Measurements from ENCODE around the gene SERHL2. TPM values are rescaled to one million over a fixed set of nuclear protein-coding genes. Genes with fewer than 3 reads are reported as not detected.

The SERHL2 gene
- polyA plus RNA-seq, 1 donor from 2014 or later, result 0.99 TPM

DNA sequence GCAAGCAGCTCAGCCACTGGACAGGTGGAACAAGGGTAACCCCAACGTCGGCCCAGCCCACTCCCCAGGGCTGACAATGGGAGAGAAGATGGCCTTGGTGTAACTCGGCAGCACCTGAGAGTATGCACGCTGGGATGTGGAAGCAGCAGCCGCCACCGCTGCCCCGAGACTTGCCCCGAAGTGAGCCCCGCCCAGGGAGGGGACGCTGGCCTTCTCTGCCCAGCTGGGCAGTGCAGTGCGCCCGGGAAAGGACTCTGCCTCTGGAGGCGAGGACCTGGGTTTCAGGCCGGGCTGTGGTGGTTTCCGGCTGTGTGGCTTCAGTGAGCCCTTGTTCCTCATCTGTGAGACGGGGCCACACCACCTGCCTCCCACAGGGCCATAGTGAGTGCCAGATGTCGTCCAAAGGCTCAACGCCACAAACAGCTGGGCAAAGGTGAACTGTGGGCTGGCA is 69.6 kb downstream of the SERHL2 start:
- H3K9me3 ChIP-seq (ENCODE audit: low read length), result no peaks in the 10 kb centered on the region
- H2AFZ ChIP-seq (ENCODE audit: low read depth, low read length), result no peak overlapping the region
- no peak overlapping the region for H3K4me2 ChIP-seq (ENCODE audit: low read length)
- no peaks in the 10 kb centered on the region for H3K36me3 ChIP-seq (ENCODE audit: insufficient read depth, low read length)
- TF ChIP-seq SMC3 (conservative IDR thresholded peaks at IDR 0.05; ENCODE audit: poor library complexity), result no peak
- TF ChIP-seq EZH2 (IDR thresholded peaks at IDR 0.05; ENCODE audit: borderline replicate concordance, insufficient read depth, low read length, poor library complexity, severe bottlenecking), result no peak
- no peak for TF ChIP-seq TAF1 (IDR thresholded peaks at IDR 0.05; ENCODE audit: low read depth)
- TF ChIP-seq POLR2AphosphoS5 (IDR thresholded peaks at IDR 0.05), result no peak
- no peak for TF ChIP-seq EP300 (conservative IDR thresholded peaks at IDR 0.05; ENCODE audit: poor library complexity, severe bottlenecking)
- TF ChIP-seq, protein P1, sequence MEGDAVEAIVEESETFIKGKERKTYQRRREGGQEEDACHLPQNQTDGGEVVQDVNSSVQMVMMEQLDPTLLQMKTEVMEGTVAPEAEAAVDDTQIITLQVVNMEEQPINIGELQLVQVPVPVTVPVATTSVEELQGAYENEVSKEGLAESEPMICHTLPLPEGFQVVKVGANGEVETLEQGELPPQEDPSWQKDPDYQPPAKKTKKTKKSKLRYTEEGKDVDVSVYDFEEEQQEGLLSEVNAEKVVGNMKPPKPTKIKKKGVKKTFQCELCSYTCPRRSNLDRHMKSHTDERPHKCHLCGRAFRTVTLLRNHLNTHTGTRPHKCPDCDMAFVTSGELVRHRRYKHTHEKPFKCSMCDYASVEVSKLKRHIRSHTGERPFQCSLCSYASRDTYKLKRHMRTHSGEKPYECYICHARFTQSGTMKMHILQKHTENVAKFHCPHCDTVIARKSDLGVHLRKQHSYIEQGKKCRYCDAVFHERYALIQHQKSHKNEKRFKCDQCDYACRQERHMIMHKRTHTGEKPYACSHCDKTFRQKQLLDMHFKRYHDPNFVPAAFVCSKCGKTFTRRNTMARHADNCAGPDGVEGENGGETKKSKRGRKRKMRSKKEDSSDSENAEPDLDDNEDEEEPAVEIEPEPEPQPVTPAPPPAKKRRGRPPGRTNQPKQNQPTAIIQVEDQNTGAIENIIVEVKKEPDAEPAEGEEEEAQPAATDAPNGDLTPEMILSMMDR (IDR thresholded peaks at IDR 0.05; ENCODE audit: poor library complexity, severe bottlenecking), result no peak
- no peak for TF ChIP-seq MXI1 (conservative IDR thresholded peaks at IDR 0.05; ENCODE audit: poor library complexity, severe bottlenecking)
- TF ChIP-seq RAD21 (conservative IDR thresholded peaks at IDR 0.05), result no peak
- TF ChIP-seq, protein P2, sequence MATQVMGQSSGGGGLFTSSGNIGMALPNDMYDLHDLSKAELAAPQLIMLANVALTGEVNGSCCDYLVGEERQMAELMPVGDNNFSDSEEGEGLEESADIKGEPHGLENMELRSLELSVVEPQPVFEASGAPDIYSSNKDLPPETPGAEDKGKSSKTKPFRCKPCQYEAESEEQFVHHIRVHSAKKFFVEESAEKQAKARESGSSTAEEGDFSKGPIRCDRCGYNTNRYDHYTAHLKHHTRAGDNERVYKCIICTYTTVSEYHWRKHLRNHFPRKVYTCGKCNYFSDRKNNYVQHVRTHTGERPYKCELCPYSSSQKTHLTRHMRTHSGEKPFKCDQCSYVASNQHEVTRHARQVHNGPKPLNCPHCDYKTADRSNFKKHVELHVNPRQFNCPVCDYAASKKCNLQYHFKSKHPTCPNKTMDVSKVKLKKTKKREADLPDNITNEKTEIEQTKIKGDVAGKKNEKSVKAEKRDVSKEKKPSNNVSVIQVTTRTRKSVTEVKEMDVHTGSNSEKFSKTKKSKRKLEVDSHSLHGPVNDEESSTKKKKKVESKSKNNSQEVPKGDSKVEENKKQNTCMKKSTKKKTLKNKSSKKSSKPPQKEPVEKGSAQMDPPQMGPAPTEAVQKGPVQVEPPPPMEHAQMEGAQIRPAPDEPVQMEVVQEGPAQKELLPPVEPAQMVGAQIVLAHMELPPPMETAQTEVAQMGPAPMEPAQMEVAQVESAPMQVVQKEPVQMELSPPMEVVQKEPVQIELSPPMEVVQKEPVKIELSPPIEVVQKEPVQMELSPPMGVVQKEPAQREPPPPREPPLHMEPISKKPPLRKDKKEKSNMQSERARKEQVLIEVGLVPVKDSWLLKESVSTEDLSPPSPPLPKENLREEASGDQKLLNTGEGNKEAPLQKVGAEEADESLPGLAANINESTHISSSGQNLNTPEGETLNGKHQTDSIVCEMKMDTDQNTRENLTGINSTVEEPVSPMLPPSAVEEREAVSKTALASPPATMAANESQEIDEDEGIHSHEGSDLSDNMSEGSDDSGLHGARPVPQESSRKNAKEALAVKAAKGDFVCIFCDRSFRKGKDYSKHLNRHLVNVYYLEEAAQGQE (IDR thresholded peaks at IDR 0.05; ENCODE audit: borderline replicate concordance), result no peak
- no peaks in the 10 kb centered on the region for H3K9me2 ChIP-seq (ENCODE audit: insufficient read depth, low read length)
- no peaks in the 10 kb centered on the region for H4K20me1 ChIP-seq (ENCODE audit: insufficient read depth)
- no peaks in the 10 kb centered on the region for H3F3A ChIP-seq (ENCODE audit: insufficient read depth, low read length, poor library complexity, severe bottlenecking)
- no peak overlapping the region for H3K27ac ChIP-seq (ENCODE audit: low read length)
- no peak overlapping the region for H3K9ac ChIP-seq (ENCODE audit: low read length)
- no peaks in the 10 kb centered on the region for H3K79me2 ChIP-seq (replicated peaks; ENCODE audit: insufficient read depth, low read length)
- no peaks in the 10 kb centered on the region for H3K27me3 ChIP-seq (ENCODE audit: insufficient read depth, low read depth, low read length)
- H3K4me3 ChIP-seq (ENCODE audit: low read length), result no peak overlapping the region

Small RNA genes lying within 50 kb of the gene (small RNA-seq; reads per million reads assigned to genes)
- gene RN7SKP80, result 0.03 to 0.33 (median 0.06) reads per million in 3 experiments
- 0 reads per million in 3 experiments for gene RNU6-513P

Other genes with a start within 250 kb of the SERHL2 start
- 0.05 TPM in 1 of 2 replicates, not detected in the other for gene NFAM1, start 121.6 kb upstream of the SERHL2 start, polyA plus RNA-seq
- 27.8 and 32.3 TPM in 2 replicates for gene RRP7A, start 34.2 kb upstream of the SERHL2 start, polyA plus RNA-seq
- 56.9 and 63.1 TPM in 2 replicates for gene POLDIP3, start 60.9 kb downstream of the SERHL2 start, polyA plus RNA-seq
- gene ATP5MGL, start 86.6 kb downstream of the SERHL2 start, polyA plus RNA-seq, result not detected in 2 replicates
- 17.2 and 20.2 TPM in 2 replicates for gene CYB5R3, start 95.4 kb downstream of the SERHL2 start, polyA plus RNA-seq
- gene A4GALT, start 166.9 kb downstream of the SERHL2 start, polyA plus RNA-seq, result not detected in 2 replicates